DOHH2 (cell line): Measurements from ENCODE around the gene CENPT.

Experiments
- EZH2phosphoT487 ChIP-seq: fragments of 200-600 bp; sonication (generic); IDR thresholded peaks from 2 replicates; pipeline ENCODE4 v1.6.1; 2017; ENCODE audit warnings: borderline replicate concordance, mild to moderate bottlenecking, antibody characterized with exemption, low read length, moderate library complexity, mixed read lengths
- TF ChIP-seq, protein P1 (sequence below): fragments of 200-600 bp; sonication (generic); IDR thresholded peaks from one replicate; pipeline ENCODE4 v1.5.1; 2014; ENCODE audit warnings: antibody characterized with exemption, mild to moderate bottlenecking, low read depth, low read length; ENCODE audit not compliant: poor library complexity, severe bottlenecking

DNA sequence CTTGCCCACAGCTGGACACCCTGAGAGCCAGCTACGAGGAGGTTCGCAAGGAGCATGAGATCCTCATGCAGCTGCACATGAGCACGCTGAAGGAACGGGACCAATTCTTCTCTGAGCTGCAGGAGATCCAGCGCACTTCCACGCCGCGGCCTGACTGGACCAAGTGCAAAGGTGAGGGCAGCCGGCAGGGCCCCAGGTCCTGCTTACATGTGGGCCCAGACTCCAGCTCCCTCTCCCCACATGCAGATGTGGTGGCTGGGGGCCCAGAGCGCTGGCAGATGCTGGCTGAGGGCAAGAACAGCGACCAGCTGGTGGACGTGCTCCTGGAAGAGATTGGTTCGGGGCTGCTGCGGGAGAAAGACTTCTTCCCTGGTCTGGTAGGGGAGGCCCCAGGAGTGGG lies 21.6 kb downstream of the CENPT start:
- TF ChIP-seq, protein P1, sequence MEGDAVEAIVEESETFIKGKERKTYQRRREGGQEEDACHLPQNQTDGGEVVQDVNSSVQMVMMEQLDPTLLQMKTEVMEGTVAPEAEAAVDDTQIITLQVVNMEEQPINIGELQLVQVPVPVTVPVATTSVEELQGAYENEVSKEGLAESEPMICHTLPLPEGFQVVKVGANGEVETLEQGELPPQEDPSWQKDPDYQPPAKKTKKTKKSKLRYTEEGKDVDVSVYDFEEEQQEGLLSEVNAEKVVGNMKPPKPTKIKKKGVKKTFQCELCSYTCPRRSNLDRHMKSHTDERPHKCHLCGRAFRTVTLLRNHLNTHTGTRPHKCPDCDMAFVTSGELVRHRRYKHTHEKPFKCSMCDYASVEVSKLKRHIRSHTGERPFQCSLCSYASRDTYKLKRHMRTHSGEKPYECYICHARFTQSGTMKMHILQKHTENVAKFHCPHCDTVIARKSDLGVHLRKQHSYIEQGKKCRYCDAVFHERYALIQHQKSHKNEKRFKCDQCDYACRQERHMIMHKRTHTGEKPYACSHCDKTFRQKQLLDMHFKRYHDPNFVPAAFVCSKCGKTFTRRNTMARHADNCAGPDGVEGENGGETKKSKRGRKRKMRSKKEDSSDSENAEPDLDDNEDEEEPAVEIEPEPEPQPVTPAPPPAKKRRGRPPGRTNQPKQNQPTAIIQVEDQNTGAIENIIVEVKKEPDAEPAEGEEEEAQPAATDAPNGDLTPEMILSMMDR: no peak
- TF ChIP-seq EZH2phosphoT487: no peak
